Activated CD4-positive, alpha-beta T cell treated with anti-CD3 and anti-CD28 coated beads, Interleukin-10, Interleukin-2, amounts not matched to agents 100 ng/mL and 50 ng/mL, durations not matched to agents 16 hours and 8 hours (primary cell): ENCODE results near the gene COL21A1.

Source experiments
- DNase-seq: peaks from one replicate; pipeline ENCODE4 v3.0.0-alpha.2; 2020

Gene COL21A1

GRCh38 chr6:56173228-56173627, 74.2 kb downstream of the COL21A1 start:
- DNase-seq = no peak

- no peak for DNase-seq
Measured at GRCh38 chr6:56172144-56172543, 75.2 kb downstream of the COL21A1 start.

- DNase-seq = no peak
Measured at GRCh38 chr6:56169366-56169765, 78.0 kb downstream of the COL21A1 start.

- DNase-seq = no peak
Measured at GRCh38 chr6:56168596-56168995, 78.8 kb downstream of the COL21A1 start.

GRCh38 chr6:56162081-56162480, 85.3 kb downstream of the COL21A1 start:
- no peak for DNase-seq

- no peak for DNase-seq
Measured at GRCh38 chr6:56160489-56160888, 86.9 kb downstream of the COL21A1 start.

- no peak for DNase-seq
Measured at GRCh38 chr6:56158571-56158970, 88.8 kb downstream of the COL21A1 start.

GRCh38 chr6:56156643-56157042, 90.7 kb downstream of the COL21A1 start:
- DNase-seq = no peak

GRCh38 chr6:56155634-56156141, 91.7 kb downstream of the COL21A1 start:
- DNase-seq = no peak

GRCh38 chr6:56154076-56154475, 93.3 kb downstream of the COL21A1 start:
- no peak for DNase-seq

GRCh38 chr6:56152611-56153010, 94.8 kb downstream of the COL21A1 start:
- DNase-seq = no peak

GRCh38 chr6:56151609-56152224, 95.7 kb downstream of the COL21A1 start:
- DNase-seq = no peak

- no peak for DNase-seq
Measured at GRCh38 chr6:56148488-56149186, 98.7 kb downstream of the COL21A1 start.

GRCh38 chr6:56147766-56148165, 99.6 kb downstream of the COL21A1 start:
- DNase-seq = no peak

- no peak for DNase-seq
Measured at GRCh38 chr6:56146086-56146485, 101.3 kb downstream of the COL21A1 start.

- no peak for DNase-seq
Measured at GRCh38 chr6:56145616-56146015, 101.8 kb downstream of the COL21A1 start.

- DNase-seq = no peak
Measured at GRCh38 chr6:56144538-56145324, 102.6 kb downstream of the COL21A1 start.

GRCh38 chr6:56143796-56144195, 103.6 kb downstream of the COL21A1 start:
- DNase-seq = no peak

- no peak for DNase-seq
Measured at GRCh38 chr6:56140090-56140489, 107.3 kb downstream of the COL21A1 start.

- DNase-seq = no peak
Measured at GRCh38 chr6:56115715-56116114, 131.7 kb downstream of the COL21A1 start.

- no peak for DNase-seq
Measured at GRCh38 chr6:56109149-56109548, 138.2 kb downstream of the COL21A1 start.

GRCh38 chr6:56106231-56106630, 141.1 kb downstream of the COL21A1 start:
- no peak for DNase-seq

GRCh38 chr6:56104591-56104990, 142.8 kb downstream of the COL21A1 start:
- no peak for DNase-seq

- no peak for DNase-seq
Measured at GRCh38 chr6:56102216-56102615, 145.2 kb downstream of the COL21A1 start.
